ENCODE data around the gene PDS5A.
"Not testable (repeated sequence)": the region's sequence is repeated elsewhere in the genome, so short reads cannot be mapped to it uniquely, and the experiment has no call there.

PDS5A gene

GRCh38 chr4:39840027-39840426 lies 137.7 kb downstream of the PDS5A start:
- TF ChIP-seq CTCF (conservative IDR thresholded peaks at IDR 0.05; ENCODE audit: control insufficient read depth, insufficient read depth, low read depth, low read length): no peak
- no peak for DNase-seq (ENCODE audit: low read depth)
- no peak overlapping the region for H3K4me3 ChIP-seq (ENCODE audit: control insufficient read depth, low read depth, low read length)

GRCh38 chr4:39838431-39838830 lies 139.3 kb downstream of the PDS5A start:
- not testable (repeated sequence) for DNase-seq (ENCODE audit: low read depth); H3K4me3 ChIP-seq (ENCODE audit: control insufficient read depth, low read depth, low read length)

- no peak overlapping the region for H3K4me3 ChIP-seq (ENCODE audit: control insufficient read depth, low read depth, low read length)
- no peak for TF ChIP-seq CTCF (conservative IDR thresholded peaks at IDR 0.05; ENCODE audit: control insufficient read depth, insufficient read depth, low read depth, low read length)
- DNase-seq (ENCODE audit: low read depth): peak; percentile 54
Observed at GRCh38 chr4:39834269-39834668, 143.4 kb downstream of the PDS5A start.

GRCh38 chr4:39825741-39826231 lies 151.9 kb downstream of the PDS5A start:
- H3K4me3 ChIP-seq (ENCODE audit: control insufficient read depth, low read depth, low read length): no peak overlapping the region
- DNase-seq (ENCODE audit: low read depth): peak; percentile 74
- TF ChIP-seq CTCF (conservative IDR thresholded peaks at IDR 0.05; ENCODE audit: control insufficient read depth, insufficient read depth, low read depth, low read length): no peak

- H3K4me3 ChIP-seq (ENCODE audit: control insufficient read depth, low read depth, low read length): no peak overlapping the region
- no peak for DNase-seq (ENCODE audit: low read depth)
- no peak for TF ChIP-seq CTCF (conservative IDR thresholded peaks at IDR 0.05; ENCODE audit: control insufficient read depth, insufficient read depth, low read depth, low read length)
Observed at GRCh38 chr4:39825090-39825489, 152.6 kb downstream of the PDS5A start.

GRCh38 chr4:39823191-39823590 lies 154.5 kb downstream of the PDS5A start:
- TF ChIP-seq CTCF (conservative IDR thresholded peaks at IDR 0.05; ENCODE audit: control insufficient read depth, insufficient read depth, low read depth, low read length): no peak
- H3K4me3 ChIP-seq (ENCODE audit: control insufficient read depth, low read depth, low read length): no peak overlapping the region
- peak; percentile 68 for DNase-seq (ENCODE audit: low read depth)

GRCh38 chr4:39822662-39823061 lies 155.0 kb downstream of the PDS5A start:
- no peak for TF ChIP-seq CTCF (conservative IDR thresholded peaks at IDR 0.05; ENCODE audit: control insufficient read depth, insufficient read depth, low read depth, low read length)
- H3K4me3 ChIP-seq (ENCODE audit: control insufficient read depth, low read depth, low read length): no peak overlapping the region
- DNase-seq (ENCODE audit: low read depth): no peak

Measured in fibroblast of mammary gland (primary cell).